ENCODE data around the gene HRCT1.

GRCh38 chr9:35942286-35942685 lies 36.3 kb downstream of the HRCT1 start:
- TF ChIP-seq POLR2A (IDR thresholded peaks at IDR 0.05): no peak
- no peak for TF ChIP-seq CTCF (IDR thresholded peaks at IDR 0.05)

All from adrenal gland (tissue), 5 donors.